NCI-H2107 treated with DMSO at 0.1 percent for 48 hours (cell line): ENCODE results near the gene TULP4.

Source experiments
- DNase-seq: peaks from one replicate; lab custom pipeline; 2025; ENCODE audit not compliant: unreplicated experiment; lab: John Stamatoyannopoulos, UW

The TULP4 gene

GRCh38 chr6:158312165-158312564, at the start of gene TULP4:
TSS of gene TULP4 (plus strand) at chr6:158312465. CDS start at chr6:158314017, 1,552 bp downstream.
- DNase-seq: no peak

- DNase-seq: no peak
Measured at GRCh38 chr6:158262755-158263154, 49.5 kb upstream of the TULP4 start.

- no peak for DNase-seq
Measured at GRCh38 chr6:158264180-158264579, 48.1 kb upstream of the TULP4 start.

GRCh38 chr6:158266131-158266530, 46.1 kb upstream of the TULP4 start:
- no peak for DNase-seq

- no peak for DNase-seq
Measured at GRCh38 chr6:158268361-158269147, 43.7 kb upstream of the TULP4 start.

GRCh38 chr6:158269657-158270056, 42.6 kb upstream of the TULP4 start:
- DNase-seq: no peak

GRCh38 chr6:158270389-158271127, 41.7 kb upstream of the TULP4 start:
- DNase-seq: no peak

GRCh38 chr6:158272324-158272723, 39.9 kb upstream of the TULP4 start:
- no peak for DNase-seq

GRCh38 chr6:158278004-158278403, 34.3 kb upstream of the TULP4 start:
- DNase-seq: no peak

- no peak for DNase-seq
Measured at GRCh38 chr6:158279615-158280014, 32.6 kb upstream of the TULP4 start.

- peak; percentile 21 for DNase-seq
Measured at GRCh38 chr6:158283304-158283980, 28.8 kb upstream of the TULP4 start.

GRCh38 chr6:158284007-158284875, 28.0 kb upstream of the TULP4 start:
- DNase-seq: no peak

GRCh38 chr6:158284876-158285655, 27.2 kb upstream of the TULP4 start:
- no peak for DNase-seq

GRCh38 chr6:158285656-158286021, 26.6 kb upstream of the TULP4 start:
- DNase-seq: no peak

- DNase-seq: no peak
Measured at GRCh38 chr6:158286413-158286812, 25.9 kb upstream of the TULP4 start.

GRCh38 chr6:158287047-158287446, 25.2 kb upstream of the TULP4 start:
- DNase-seq: no peak

- peak; percentile 8 for DNase-seq
Measured at GRCh38 chr6:158290040-158290439, 22.2 kb upstream of the TULP4 start.

GRCh38 chr6:158290659-158291058, 21.6 kb upstream of the TULP4 start:
- DNase-seq: no peak

- DNase-seq: no peak
Measured at GRCh38 chr6:158292016-158292415, 20.2 kb upstream of the TULP4 start.

- no peak for DNase-seq
Measured at GRCh38 chr6:158293122-158293521, 19.1 kb upstream of the TULP4 start.
